GM19397 (cell line): ENCODE results near the gene FADS3.

Source experiments
- ATAC-seq: cut with Tn5 transposase; IDR thresholded peaks from one replicate; pipeline ENCODE4 v1.9.1; 2021; ENCODE audit warnings: mild to moderate bottlenecking, moderate library complexity; ENCODE audit not compliant: unreplicated experiment

The FADS3 gene, protein sequence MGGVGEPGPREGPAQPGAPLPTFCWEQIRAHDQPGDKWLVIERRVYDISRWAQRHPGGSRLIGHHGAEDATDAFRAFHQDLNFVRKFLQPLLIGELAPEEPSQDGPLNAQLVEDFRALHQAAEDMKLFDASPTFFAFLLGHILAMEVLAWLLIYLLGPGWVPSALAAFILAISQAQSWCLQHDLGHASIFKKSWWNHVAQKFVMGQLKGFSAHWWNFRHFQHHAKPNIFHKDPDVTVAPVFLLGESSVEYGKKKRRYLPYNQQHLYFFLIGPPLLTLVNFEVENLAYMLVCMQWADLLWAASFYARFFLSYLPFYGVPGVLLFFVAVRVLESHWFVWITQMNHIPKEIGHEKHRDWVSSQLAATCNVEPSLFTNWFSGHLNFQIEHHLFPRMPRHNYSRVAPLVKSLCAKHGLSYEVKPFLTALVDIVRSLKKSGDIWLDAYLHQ

DNA sequence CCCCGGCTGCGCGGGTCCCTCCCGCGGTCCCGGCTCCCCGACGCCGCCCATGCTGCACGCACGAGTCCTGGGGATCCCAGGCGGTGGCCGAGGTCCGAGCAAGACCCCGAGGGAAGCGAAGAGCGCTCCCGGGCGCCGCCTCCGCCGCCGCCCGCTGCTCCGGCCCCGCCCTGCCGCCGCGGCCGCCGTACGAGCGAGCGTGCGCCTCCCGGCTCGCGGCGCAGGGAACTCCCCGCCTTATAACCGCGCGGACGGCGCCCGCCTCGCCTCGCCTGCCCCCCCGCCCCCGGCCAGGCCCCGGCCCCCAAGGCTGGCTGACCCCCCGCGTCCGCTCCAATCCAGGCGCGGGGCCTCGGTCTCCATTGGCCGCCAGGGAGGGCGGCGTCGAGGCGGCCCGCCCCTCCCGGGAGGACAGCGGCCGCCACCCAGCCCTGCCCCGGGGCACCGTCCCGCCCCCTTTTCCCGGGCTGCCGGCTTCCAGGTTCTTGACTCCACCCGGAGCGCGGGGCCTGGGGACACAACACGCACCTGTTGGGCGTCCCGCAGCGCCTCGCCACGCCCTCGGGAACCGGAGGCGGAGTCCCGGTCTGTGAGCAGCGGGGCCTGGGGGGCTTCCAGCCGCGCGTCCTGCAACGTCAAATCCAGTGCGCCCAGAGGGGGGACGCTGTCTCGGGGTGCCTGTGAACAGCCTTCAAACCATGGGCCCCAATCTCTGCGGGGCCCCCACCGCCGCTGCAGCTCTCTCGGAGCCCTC lies at the start of gene FADS3:
Gene FADS3, minus strand, starts transcription at position 215 of the 754 bp plus-strand sequence. Its CDS starts 164 bp downstream, at position 51.
- ATAC-seq, result peak; percentile 71

DNA sequence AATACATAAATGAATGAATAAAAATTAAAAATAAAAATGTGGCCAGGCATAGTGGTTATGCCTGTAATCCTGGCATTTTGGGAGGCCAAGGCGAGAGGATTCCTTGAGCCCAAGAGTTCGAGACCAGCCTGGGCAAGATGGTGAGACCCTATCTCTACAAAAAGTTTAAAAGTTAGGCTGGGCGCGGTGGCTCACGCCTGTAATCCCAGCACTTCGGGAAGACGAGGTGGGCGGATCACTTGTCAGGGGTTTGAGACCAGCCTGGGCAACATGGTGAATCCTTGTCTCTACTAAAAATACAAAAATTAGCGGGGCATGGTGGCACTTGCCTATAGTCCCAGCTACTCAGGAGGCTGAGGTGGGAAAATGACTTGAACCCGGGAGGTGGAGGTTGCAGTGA lies 49.1 kb upstream of the FADS3 start:
- no peak for ATAC-seq

DNA sequence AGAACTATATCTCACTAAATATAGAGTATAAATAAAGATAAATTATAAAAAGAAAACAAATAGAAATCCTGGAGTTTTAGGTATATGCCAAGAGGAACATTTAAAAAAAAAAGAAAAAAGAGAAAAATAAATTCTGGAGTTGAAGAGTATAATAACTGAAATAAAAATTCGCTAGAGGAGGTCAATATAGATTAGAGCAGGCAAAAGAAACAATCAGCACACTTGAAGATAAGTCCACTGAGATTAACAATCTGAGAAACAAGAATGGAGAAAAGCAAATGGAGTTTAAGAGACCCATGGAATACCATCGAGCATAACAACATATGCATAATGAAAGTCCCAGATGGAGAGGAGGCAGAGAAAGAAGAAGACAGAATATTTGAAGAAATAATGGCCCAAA lies 44.5 kb upstream of the FADS3 start:
- no peak for ATAC-seq

DNA sequence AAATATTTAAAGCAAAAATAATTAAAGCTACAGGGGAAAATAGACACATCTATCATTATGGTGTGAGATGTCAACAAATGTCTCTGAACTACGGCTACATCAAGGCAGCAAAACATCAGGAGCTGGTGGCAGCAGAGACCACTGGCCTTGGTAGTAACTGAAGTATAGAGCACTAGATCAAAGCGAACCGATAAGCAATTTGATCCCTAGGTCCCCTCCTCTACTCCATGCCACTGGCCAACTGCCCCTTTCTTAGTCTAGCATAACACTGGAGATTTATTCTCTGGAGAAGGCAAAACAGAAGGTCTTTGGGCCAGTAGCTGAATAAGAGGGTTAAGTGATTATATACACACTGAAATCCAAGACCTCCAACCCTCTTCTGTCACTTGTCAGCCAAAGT lies 39.6 kb upstream of the FADS3 start:
- no peak for ATAC-seq

DNA sequence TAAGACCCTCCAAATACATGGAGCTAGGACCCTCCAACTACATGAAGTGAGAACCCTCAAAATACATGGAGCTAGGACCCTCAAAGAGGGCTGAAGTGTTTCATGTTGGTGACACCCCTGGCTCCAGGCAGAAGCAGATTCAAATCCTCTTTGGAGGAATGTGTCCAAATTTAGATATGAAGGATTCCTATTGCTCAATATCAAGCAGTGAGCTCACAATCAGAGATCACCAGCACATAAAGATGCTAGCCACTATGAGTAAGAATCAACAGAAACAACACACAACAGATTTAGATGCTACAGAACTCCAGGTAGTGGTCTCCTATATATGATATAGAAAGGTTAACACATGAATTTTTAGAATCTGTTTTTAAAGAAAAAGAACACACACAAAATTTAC lies 37.3 kb upstream of the FADS3 start:
- no peak for ATAC-seq

DNA sequence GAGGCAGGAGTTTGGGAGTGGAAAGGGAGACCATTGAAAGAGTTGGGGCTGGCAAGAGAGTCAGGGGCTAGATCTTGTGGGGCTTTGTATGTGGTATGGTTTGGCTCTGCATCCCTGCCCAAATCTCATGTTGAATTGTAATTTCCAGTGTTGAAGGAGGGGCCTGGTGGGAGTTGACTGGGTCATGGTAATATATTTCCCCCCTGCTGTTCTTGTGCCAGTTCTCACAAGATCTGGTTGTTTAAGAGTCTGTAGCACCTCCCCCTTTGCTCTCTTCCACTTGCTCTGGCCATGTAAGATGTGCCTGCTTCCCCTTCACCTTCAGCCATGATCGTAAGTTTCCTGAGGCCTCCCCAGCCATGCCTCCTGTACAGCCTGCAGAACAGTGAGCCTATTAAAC lies 36.2 kb upstream of the FADS3 start:
- no peak for ATAC-seq

DNA sequence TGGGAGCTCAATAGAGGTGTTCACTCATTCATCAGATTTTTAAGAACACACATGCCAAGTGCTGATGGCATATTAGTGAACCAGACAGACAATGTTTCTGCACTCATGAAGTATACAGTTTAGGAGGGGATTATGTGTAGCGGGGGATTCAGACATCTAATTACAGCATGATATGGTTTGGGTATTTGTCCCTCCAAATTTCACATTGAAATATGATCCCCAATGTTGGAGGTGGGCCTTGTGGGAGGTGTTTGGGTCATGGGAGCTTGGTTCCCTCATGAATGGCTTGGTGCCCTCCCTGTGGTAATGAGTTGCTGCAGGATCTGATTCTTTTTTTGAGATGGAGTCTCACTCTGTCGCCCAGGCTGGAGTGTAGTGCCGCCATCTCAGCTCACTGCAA lies 34.9 kb upstream of the FADS3 start:
- ATAC-seq, result no peak

DNA sequence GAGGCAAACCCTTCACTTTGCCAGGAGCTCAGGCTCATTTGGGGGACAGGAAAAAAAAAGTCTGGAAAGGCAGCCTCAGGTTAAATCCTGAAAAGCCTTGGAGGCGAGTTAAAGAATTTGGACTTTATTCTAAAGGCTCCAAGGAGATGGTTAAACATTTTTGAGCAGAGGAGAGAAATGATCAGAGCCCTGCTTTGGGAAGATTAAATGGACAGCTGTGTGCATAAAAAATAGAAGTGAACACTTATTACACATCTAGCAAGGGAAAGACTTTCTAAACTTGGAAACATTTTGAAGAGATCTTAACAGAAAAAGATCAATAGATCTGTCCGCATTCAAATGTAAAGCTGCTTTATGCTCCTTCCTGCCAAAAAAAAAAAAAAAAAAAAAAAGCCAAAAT lies 34.4 kb upstream of the FADS3 start:
- ATAC-seq, result no peak

DNA sequence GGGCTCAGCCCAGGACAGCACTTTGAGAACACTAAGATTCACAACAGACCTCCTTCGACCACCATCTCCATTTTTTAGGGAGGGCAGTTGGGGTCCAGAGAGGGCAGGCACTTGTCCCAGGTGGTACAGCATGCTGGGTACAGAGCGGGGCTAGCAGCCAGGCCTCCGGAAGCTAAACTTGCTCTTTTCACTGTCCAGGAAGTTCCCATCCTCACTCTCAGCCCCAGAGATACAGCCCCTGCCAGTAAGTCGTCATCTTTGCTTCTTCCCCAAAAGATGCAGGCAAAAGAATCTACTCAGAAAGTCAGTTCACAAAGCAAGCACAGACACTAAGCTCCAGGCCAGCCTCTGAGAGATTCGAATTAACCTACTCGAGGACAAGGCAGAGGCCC lies 32.7 kb upstream of the FADS3 start:
- ATAC-seq, result no peak

DNA sequence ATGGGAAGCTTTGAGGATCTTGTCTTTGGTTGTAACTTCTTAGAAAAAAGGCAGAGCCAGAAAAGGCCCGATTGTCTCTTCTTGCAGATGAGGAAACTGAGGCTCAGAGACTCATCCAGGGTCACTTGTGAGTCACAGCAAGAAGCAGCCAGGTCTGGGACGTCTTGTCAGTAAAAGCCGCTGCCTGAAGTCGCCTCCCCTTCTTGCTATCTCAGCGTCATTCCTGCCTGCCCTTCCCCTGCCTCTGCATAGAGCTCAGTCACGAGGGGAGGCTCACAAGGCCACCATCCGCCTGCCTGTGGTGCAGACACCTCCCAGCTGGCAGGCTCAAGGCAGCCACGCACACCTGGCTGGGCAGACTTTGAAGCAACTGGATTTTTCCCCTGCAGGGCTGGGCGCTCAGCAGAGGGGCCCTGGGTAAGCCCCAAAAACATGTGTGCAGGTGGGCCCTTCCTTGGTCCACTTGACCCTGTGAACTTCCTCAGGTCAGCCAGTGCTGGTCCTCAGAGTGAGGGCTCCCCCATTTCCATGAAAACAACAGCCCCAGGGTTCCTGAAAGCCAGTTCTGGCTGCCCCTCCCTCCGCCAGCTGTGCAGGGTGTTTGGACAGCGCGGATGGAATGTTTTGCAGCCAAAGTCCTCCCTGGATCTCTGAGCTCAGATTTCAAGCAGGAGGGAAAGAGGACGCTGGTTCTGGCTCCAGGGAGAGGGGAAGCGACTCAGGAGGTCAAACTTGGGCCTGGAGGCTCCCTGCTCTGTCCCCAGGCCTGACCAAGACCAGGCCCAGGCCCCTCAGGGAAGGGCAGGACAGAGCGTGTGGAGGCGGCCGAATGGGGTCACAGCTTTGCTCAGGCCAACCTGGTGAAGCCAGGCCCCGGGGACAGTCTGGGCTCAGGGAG lies 32.1 kb upstream of the FADS3 start:
- ATAC-seq, result no peak

DNA sequence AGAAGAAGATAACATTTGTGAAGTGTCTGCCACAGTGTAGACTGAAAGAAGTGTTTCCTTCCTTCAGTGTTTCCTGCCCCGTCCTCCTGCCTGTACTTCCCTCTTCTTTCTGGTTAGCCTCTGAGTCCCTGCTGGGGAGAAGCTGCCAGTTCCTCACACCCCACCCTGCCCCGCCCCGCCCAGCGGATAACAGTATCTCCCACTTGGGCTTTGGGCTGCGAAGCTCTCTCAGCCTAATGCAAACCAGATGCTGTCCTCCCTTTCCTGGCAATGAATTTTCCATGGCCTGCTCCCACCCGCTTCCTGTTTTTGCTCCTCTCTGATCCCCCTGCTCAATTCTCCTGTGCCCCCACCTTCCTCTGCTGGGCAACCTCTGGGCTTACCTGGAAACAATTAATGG lies 31.2 kb upstream of the FADS3 start:
- ATAC-seq, result no peak

DNA sequence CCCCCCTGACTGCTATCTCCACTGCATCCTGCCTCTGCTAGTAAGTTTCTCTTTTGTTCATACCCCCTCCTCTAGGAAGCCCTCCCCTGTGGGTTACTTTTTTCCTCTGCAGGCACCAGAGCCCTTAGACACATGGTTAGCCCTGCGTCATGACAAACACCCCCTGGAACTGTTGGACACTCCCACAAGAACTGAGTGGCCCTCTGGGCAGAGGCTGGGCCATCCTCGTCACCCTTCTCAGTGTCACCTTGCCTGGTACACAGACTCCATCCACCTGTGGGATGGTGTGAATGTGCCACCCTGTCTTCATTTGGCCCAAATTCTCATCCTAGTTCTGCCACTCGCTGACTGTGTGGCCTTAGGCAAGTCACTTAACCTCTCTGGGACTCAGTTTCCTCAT lies 30.1 kb upstream of the FADS3 start:
- ATAC-seq, result no peak

DNA sequence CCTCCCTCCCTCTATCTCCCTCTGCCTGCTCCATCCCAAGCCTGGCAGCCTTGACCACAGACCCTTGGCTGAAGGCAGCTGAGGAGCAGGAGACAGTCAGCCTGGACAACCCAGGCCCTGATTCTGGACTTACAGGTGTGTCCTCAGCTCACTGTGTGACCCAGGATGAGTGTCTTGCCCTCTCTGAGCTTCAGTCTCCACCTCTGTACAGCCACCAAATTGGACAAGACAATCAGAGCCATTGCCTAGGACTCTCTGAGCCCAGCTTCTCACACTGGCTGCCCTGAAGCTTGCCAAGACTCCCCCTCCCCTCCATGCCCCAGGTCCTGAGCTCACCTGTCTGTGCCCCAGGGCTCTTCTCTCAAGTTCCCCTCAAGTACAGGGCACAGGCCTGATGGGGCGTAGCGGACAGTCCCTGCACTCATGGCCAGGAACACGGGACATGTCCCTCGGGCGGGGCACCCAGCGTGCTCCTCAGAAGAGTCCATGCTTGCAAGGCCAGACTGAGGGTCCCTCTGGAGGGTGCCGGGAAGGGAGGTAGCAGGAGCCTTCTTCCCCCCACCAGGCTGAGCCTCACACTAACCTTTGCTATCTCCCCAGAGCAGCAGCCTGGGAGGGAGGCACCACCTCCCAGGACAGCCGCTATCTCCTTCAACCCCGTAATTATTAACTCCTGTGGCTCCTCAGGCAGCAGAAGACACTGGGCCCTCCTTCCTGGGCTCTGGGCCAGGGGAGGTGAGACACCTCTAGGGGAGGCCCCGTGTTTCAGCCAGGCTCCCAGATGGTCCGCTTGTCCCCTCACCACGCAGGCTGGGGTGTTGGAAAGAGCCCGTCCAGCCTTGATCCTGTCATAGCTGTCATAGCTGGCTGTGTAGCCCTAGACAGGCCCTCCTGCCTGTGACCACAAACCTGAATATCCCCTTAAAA lies 28.6 kb upstream of the FADS3 start:
- no peak for ATAC-seq

DNA sequence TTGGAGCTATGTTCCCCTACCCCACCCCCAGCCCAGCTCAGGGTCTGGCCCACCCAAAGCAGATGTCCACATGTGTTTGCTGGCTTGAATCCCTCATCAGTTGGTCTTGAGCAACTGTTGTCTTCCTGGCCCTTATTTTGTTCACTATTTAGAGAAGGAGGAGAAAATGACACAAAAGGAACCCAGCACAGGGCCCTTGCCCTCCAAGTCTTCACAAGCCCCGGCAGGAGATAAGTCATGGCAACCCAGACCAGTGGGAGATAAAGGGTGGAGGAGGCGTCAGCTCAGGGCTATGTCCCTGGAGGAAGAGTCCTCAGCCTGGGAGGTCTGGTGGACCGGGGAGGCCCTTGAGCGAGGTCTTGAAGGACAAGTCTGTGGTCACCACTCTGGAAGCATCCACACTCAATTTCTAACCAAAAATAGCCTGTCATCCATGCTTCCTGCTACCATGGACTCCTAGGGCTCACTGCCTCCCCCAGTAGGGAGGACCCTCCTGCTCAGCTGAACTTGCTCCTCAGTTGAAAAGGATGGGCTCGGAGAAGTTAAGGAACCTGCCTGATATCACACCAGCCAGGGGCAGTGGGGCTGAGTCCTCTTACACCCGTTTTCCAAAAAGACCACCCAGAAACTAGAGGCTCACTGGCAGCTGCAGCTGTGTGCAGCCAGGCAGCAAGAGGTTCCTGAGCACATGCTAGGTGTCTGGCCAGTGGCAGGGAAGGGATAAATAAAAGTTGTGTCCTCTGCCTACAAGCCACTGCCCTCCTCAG lies 27.8 kb upstream of the FADS3 start:
- ATAC-seq, result no peak

DNA sequence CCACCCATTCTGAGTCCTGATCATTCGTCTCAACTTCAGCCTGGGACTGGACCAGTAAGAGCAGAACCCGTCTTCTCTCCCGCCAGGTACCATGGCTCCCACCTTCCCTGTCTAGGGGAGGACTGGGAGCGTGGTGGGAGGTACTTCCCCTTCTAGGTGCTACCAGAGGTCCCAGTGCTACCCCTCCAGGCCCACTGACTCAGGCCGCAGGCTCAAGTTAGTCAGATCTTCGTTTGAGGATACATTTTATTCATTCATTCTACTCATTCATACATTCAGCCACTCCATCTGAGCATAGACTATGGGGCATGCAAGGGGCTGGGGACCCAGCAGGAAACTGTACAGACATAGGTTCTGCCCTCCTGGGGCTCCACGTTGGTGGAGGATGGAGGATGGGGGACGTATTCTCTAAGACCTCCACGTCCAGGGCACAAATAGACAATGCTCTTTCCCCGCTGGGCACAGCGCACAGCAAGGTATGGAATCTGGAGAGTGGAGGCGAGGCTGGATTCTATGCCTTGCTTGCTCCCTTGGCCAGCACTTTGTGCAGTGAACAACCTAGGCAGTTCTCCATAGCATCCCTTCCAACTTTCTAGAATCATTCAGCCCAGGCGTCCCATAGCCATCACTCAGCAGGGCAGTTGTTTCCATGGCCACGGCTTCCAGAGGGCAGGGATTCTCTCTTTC lies 27.0 kb upstream of the FADS3 start:
- no peak for ATAC-seq

DNA sequence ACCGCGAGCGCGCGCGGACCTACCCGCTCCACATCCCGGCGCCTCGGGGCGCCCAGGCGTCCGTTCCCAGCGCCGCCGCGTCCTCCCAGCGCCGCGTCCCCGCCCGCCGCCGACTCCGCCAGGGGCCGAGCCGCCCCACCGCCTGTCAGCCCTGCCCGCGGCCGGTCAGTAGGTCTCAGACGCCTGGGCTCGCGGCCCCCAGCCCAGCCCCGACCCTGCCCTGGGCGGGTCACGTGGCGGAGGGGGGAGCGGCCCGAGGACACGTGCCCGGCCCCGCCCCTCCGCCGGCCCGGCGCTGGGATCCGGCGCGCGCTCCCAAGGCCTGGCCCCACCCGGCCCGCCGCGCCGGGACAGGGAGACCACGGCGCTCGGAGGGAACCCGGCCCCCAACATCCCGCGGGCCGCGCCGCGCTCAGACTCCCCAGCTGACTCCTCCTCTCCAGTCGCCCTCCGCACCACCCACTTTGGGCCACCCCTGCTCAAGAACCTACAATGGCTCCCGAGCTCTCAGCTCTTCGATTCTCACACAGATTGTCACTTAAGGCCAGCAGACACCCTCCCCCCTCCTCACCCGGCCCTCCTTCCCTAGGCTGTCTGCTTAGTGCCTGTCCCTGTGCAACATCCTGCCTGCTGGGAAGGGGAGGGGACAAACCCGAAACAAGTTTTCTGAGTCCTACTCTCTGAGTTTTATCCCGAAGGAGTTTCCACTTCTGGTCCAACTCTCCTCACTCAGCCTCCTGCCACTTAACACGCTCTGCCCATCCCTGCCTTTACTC lies 26.2 kb upstream of the FADS3 start, which contains the start of gene RAB3IL1:
Gene RAB3IL1, minus strand, starts transcription at position 233 of the 776 bp plus-strand sequence. Its CDS starts 199 bp downstream, at position 34.
- ATAC-seq, result no peak

DNA sequence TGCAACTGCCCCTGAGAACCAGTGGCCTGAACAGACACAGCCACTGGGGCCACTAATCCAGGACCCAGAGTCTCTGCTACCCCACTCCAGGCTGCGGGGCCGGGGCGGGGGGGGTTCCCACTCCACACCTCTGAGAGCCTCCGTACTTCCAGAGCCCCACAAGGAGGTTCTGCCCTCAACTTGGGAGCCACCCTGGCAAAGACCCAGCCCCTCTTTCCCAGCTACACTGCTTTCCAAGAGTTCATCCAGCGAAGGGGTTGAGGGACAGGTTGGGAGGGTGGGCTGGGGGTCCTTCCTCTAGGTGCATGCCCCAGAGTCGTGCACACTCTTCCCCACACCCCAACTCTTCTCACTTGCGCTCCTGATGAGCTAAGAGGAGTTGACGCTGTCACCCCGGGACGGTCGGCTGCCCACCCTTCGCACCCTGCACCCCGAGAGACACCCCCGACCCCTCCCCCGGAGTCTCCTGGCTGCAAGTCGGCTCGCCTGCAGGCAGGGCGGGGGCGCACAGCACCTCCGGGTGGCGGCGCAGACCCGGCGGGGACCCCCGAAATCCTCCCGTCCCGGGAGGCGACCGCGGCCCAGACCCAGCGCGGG lies 25.5 kb upstream of the FADS3 start:
- no peak for ATAC-seq
